Nephron (organoid): ENCODE results near the gene CDC25B.

ENCODE experiments used
- H3K27ac Mint-ChIP-seq, 3 experiments: 2 replicates each; pipeline ENCODE4 v1.8.0; 2020; ENCODE audit warnings: mixed read lengths in 3 of 3, mild to moderate bottlenecking in 2 of 3, moderate library complexity in 1 of 3
- H3K27me3 Mint-ChIP-seq: 2 replicates; pipeline ENCODE4 v1.8.0; 2021; ENCODE audit warnings: low read depth, mild to moderate bottlenecking, moderate library complexity, mixed read lengths
- H3K36me3 Mint-ChIP-seq: 2 replicates; pipeline ENCODE4 v1.8.0; 2020; ENCODE audit warnings: low read depth, mixed read lengths
- H3K4me1 Mint-ChIP-seq: 2 replicates; pipeline ENCODE4 v1.8.0; 2020; ENCODE audit warnings: mixed read lengths
- H3K4me3 Mint-ChIP-seq, 3 experiments: 2 replicates each; pipeline ENCODE4 v1.8.0; 2020; ENCODE audit warnings: mild to moderate bottlenecking in 3 of 3, mixed read lengths in 3 of 3, moderate library complexity in 2 of 3
- H3K9me3 Mint-ChIP-seq: 2 replicates; pipeline ENCODE4 v1.8.0; 2020; ENCODE audit warnings: mixed read lengths
- TF ChIP-seq, protein P1 (sequence below), 3 experiments: fragments of 200-600 bp; sonication (generic); IDR thresholded peaks; one replicate each; pipeline ENCODE4 v1.5.0; 2021; ENCODE audit warnings: antibody characterized with exemption in 3 of 3; ENCODE audit not compliant: unreplicated experiment in 3 of 3

The CDC25B gene

DNA sequence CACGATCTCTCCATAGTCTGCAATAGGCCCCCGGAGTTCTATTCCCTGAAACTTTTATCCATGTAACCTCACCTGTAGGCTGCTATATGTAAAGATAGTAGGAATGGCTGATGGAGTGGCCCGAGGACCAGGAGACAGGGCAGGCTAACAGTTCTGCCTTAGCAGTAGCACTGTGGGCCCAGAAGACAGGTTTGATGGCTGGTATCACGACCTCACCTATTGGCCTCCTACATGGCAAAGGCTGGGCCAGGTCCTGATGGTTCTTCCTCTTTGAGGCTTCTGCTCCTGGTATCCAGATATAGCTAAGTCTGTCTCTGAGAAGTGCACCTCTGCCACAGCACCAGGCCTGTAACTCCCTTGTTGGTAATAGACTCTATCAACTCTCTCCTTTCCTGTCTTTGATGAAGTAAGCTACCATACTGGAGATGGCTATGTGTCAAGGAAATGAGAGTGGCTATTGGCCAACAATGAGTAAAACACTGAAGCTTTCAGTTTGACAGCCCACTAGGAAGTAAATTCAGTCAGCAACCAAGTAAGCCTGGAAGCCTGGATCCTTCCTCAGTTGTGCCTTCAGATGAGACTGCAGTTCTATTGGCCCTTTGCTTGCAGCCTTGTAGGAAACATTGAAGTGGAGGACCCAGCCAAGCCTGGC is 20.5 kb upstream of the CDC25B start:
- TF ChIP-seq, protein P1, sequence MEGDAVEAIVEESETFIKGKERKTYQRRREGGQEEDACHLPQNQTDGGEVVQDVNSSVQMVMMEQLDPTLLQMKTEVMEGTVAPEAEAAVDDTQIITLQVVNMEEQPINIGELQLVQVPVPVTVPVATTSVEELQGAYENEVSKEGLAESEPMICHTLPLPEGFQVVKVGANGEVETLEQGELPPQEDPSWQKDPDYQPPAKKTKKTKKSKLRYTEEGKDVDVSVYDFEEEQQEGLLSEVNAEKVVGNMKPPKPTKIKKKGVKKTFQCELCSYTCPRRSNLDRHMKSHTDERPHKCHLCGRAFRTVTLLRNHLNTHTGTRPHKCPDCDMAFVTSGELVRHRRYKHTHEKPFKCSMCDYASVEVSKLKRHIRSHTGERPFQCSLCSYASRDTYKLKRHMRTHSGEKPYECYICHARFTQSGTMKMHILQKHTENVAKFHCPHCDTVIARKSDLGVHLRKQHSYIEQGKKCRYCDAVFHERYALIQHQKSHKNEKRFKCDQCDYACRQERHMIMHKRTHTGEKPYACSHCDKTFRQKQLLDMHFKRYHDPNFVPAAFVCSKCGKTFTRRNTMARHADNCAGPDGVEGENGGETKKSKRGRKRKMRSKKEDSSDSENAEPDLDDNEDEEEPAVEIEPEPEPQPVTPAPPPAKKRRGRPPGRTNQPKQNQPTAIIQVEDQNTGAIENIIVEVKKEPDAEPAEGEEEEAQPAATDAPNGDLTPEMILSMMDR (IDR thresholded peaks at IDR 0.05; ENCODE audit: unreplicated experiment in 3 of 3) = no peak
- H3K9me3 Mint-ChIP-seq = no peaks in the 10 kb centered on the region
- H3K4me1 Mint-ChIP-seq = peaks cover 4% of the 10 kb centered on the region
- no peak overlapping the region for H3K27ac Mint-ChIP-seq
- H3K36me3 Mint-ChIP-seq = no peaks in the 10 kb centered on the region
- no peak overlapping the region for H3K4me3 Mint-ChIP-seq
- H3K27me3 Mint-ChIP-seq = peaks cover 56% of the 10 kb centered on the region

DNA sequence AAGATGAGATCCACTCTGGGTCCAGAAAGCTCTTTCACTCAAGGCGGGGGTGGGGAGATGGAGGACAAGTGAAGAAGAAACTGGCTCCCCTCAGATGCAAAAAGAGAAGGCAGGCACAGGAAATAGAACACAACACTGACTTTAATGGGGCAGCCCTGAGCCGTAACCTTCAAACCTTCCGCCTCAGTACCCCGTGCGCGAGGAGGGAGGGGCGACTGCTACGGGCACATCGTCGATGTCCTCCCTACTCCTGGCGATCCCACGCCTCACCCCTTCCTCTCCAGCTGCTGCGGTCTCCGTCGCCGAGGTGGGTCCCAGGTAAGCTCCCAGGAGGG is 18.8 kb upstream of the CDC25B start:
- no peaks in the 10 kb centered on the region for H3K36me3 Mint-ChIP-seq
- H3K4me3 Mint-ChIP-seq = peak overlapping the region; percentile 70 to 74 (median 72)
- H3K27ac Mint-ChIP-seq = no peak overlapping the region
- H3K27me3 Mint-ChIP-seq = peaks cover 60% of the 10 kb centered on the region
- TF ChIP-seq, protein P1 (IDR thresholded peaks at IDR 0.05; ENCODE audit: unreplicated experiment in 3 of 3) = no peak
- no peaks in the 10 kb centered on the region for H3K9me3 Mint-ChIP-seq
- peaks cover 15% of the 10 kb centered on the region for H3K4me1 Mint-ChIP-seq

DNA sequence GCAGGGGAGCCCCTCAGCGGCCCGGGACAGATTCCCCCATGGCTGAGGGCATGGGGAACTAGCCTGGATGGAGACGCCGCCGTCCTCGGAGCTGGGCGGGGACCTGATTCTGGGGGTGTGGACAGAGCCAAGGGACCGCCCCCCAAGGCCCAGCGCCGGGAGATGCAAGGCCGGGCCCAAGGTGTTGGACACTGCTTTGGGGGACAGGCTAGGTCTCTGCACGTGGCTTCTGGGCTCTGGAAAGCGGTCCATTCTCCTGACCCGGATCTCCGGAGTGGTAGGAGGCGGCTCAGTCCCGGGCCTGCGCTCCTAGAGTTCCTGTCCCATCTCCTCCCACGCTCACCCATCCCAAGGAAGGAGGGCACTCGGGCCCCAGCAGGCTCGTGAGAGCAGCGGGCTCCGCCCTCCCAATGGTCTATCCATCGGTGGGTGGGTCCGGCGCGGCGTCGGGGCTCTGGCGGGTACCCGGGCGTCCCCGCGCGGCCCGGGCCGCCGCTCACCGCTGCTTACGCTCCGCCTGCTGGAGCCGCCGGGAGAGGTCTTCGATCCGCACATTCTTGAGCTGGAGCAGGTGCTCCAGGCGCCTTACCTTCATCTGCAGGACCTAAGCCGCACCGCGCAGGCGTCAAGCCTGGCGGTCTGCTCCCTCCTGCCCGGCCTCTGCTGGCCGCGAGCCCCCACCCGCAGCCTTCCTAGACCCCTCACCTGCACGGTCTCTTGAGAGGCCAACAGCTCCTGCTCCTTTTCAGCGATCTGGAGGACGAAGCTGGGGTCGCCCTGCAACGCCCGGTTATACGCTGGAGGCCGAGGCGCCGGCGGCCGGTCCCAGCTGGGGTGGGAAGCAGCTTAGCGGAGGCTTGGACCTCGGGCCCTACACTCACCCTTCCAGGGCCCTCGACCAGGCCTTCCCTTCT is 18.1 kb upstream of the CDC25B start:
- Mint-ChIP-seq H3K4me1 (peaks cover 15% of the 10 kb centered on the region), H3K27ac (no peak overlapping the region), H3K9me3 (no peaks in the 10 kb centered on the region), H3K27me3 (peaks cover 60% of the 10 kb centered on the region), H3K36me3 (no peaks in the 10 kb centered on the region), H3K4me3 (peak overlapping the region; percentile 70 to 74 (median 74))
- TF ChIP-seq, protein P1 (IDR thresholded peaks at IDR 0.05; ENCODE audit: unreplicated experiment in 3 of 3) = peak in 1 of 3 experiments; percentile 11

DNA sequence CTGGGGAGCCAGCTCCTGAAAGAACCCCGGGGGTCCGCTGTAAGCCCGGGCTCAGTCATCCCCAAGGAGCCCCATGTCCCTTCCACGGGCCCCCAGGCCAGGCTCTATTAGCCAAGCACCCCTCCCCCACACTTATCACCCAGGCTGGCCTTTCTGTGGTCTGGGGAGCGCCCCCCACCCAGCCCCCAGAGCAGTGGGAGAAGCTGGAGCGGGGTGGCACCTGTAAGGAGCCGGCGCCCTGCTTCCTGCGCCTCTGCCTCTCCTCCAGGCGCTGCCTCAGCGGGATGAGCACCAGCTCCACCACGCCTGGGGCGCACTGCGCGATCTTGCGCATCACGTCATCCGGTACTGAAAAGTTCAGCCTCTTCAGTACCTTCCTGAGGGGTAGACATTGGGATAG is 17.1 kb upstream of the CDC25B start:
- Mint-ChIP-seq H3K4me1 (peaks cover 22% of the 10 kb centered on the region), H3K27ac (no peak overlapping the region)

DNA sequence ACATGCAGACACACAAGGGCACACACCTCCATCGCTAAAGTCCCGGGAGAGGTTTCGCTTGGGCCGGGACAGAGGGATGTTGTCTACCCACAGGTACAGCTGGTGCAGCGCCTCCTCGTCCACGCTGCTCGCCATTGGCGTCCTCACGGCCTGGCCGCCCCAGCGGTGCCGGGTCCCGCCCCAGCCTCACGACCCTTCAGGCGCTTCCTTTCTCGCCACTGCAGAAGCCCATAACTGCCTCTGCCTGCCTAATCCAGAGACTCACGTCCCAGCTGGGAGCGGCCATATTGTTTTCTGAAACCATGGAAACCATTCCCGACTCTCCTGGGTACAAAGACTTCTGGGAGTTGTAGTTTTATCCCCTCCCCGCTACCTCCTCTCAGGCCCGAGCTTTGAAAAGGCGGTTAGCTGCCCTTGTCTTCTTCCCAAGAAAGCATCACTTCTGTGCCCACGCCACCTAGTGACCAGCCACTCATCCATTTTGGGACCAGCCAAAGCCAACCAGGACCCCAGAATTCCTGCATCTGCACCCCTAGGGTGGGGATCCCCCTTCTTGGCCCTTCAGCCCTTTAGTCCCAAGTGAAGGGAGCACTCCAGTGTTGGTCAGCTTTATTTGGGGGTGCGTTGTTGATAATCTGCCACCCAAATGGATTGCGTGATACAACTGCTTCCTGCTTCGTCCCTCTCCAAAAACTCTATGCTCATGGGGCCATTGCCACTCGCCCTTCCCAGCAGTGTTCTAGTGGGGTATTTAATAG is 14.8 kb upstream of the CDC25B start, which contains the start of gene SPEF1:
SPEF1 (minus strand) TSS at position 296 of the 758 bp plus-strand sequence; CDS start at position 135, 161 bp downstream.
- Mint-ChIP-seq H3K4me1 (peaks cover 31% of the 10 kb centered on the region), H3K9me3 (no peaks in the 10 kb centered on the region), H3K27ac (peak within 1 kb of the TSS; percentile 46 to 86 (median 80)), H3K36me3 (peaks cover 4% of the 10 kb centered on the region), H3K27me3 (peaks cover 42% of the 10 kb centered on the region), H3K4me3 (peak within 1 kb of the TSS; percentile 83 to 85 (median 84))
- TF ChIP-seq, protein P1 (IDR thresholded peaks at IDR 0.05; ENCODE audit: unreplicated experiment in 3 of 3) = peak in 2 of 3 experiments; percentile 23 to 36

More for the DNA sequence above, 17.1 kb upstream of the CDC25B start:
- Mint-ChIP-seq H3K27me3 (peaks cover 60% of the 10 kb centered on the region), H3K36me3 (no peaks in the 10 kb centered on the region), H3K4me3 (peak overlapping the region; percentile 16 to 47 (median 38)), H3K9me3 (no peaks in the 10 kb centered on the region)
- TF ChIP-seq, protein P1 (IDR thresholded peaks at IDR 0.05; ENCODE audit: unreplicated experiment in 3 of 3) = no peak
